ENCODE data around the gene CMIP. TPM values are rescaled to one million over a fixed set of nuclear protein-coding genes. Genes with fewer than 3 reads are reported as not detected.

CMIP gene
- total and polyA plus RNA-seq, 7 donors = 11.0 to 60.3 (median 20.4) TPM

GRCh38 chr16:81635063-81635937 is 190.7 kb downstream of the CMIP start:
- WGBS, 2 donors = 84 to 89% methylated on average over 15 of the region's 15 CpGs
- peak overlapping the region in 1 of 4 donors; percentile 60 for H3K27ac ChIP-seq

GRCh38 chr16:81636298-81636993 is 191.8 kb downstream of the CMIP start:
- Histone ChIP-seq H3K4me3 (no peak overlapping the region), H3K9me3 (no peaks in the 10 kb centered on the region), H3K4me1 (peaks cover 0 to 26% (median 23%) of the 10 kb centered on the region in 4 donors), H3K36me3 (peaks cover 0 to 2% (median 0%) of the 10 kb centered on the region in 4 donors), H3K27ac (no peak overlapping the region), H3K27me3 (no peaks in the 10 kb centered on the region)
- intact Hi-C loops (cut with DNase I) = no loop called here
- WGBS, 2 donors = 54 to 66% methylated on average over 16 of the region's 16 CpGs
- TF ChIP-seq EP300 (IDR thresholded peaks at IDR 0.05) (no peak), POLR2AphosphoS5 (IDR thresholded peaks at IDR 0.05) (no peak), POLR2A (IDR thresholded peaks at IDR 0.05) (no peak), CTCF (IDR thresholded peaks at IDR 0.05) (no peak)
- DNase-seq = no peak

More at GRCh38 chr16:81635063-81635937, 190.7 kb downstream of the CMIP start:
- intact Hi-C loops (cut with DNase I) = no loop called here
- Histone ChIP-seq H3K4me3 (no peak overlapping the region), H3K36me3 (no peaks in the 10 kb centered on the region), H3K9me3 (no peaks in the 10 kb centered on the region), H3K27me3 (no peaks in the 10 kb centered on the region), H3K4me1 (peaks cover 0 to 26% (median 23%) of the 10 kb centered on the region in 4 donors)
- no peak for DNase-seq
- TF ChIP-seq POLR2A (IDR thresholded peaks at IDR 0.05) = no peak
- TF ChIP-seq CTCF (IDR thresholded peaks at IDR 0.05) = no peak
- no peak for TF ChIP-seq EP300 (IDR thresholded peaks at IDR 0.05)
- no peak for TF ChIP-seq POLR2AphosphoS5 (IDR thresholded peaks at IDR 0.05)

- Histone ChIP-seq H3K9me3 (no peaks in the 10 kb centered on the region), H3K36me3 (peaks cover 0 to 6% (median 0%) of the 10 kb centered on the region in 4 donors), H3K4me1 (peaks cover 0 to 24% (median 22%) of the 10 kb centered on the region in 4 donors), H3K4me3 (no peak overlapping the region), H3K27me3 (no peaks in the 10 kb centered on the region), H3K27ac (no peak overlapping the region)
- WGBS, 2 donors = 92 to 93% methylated on average over 15 of the region's 15 CpGs
- intact Hi-C loops (cut with DNase I) = no loop called here
- no peak for TF ChIP-seq CTCF (IDR thresholded peaks at IDR 0.05)
- no peak for TF ChIP-seq POLR2AphosphoS5 (IDR thresholded peaks at IDR 0.05)
- no peak for TF ChIP-seq EP300 (IDR thresholded peaks at IDR 0.05)
- TF ChIP-seq POLR2A (IDR thresholded peaks at IDR 0.05) = no peak
- no peak for DNase-seq
These were observed 193.0 kb downstream of the CMIP start for GRCh38 chr16:81637336-81638235.

- no peak for TF ChIP-seq POLR2A (IDR thresholded peaks at IDR 0.05)
- TF ChIP-seq CTCF (IDR thresholded peaks at IDR 0.05) = no peak
- TF ChIP-seq EP300 (IDR thresholded peaks at IDR 0.05) = no peak
- no peak for TF ChIP-seq POLR2AphosphoS5 (IDR thresholded peaks at IDR 0.05)
- intact Hi-C loops (cut with DNase I) = no loop called here
- H3K4me3 ChIP-seq = no peak overlapping the region
- 80 to 87% methylated on average over 13 of the region's 13 CpGs for WGBS, 2 donors
- no peaks in the 10 kb centered on the region for H3K9me3 ChIP-seq
- no peaks in the 10 kb centered on the region for H3K27me3 ChIP-seq
- DNase-seq = no peak
- H3K36me3 ChIP-seq = peaks cover 0 to 6% (median 0%) of the 10 kb centered on the region in 4 donors
- H3K27ac ChIP-seq = no peak overlapping the region
- H3K4me1 ChIP-seq = peaks cover 0 to 18% (median 14%) of the 10 kb centered on the region in 4 donors
These were observed 193.8 kb downstream of the CMIP start for GRCh38 chr16:81638286-81638945.

All from sigmoid colon (tissue), 7 donors.